ENCODE measurements around the gene SERPINB12.

The SERPINB12 gene

GRCh38 chr18:63550068-63550467 is 7.9 kb downstream of the SERPINB12 start:
- H3K4me3 ChIP-seq (ENCODE audit: low read depth, low read length), result no peak overlapping the region

DNA sequence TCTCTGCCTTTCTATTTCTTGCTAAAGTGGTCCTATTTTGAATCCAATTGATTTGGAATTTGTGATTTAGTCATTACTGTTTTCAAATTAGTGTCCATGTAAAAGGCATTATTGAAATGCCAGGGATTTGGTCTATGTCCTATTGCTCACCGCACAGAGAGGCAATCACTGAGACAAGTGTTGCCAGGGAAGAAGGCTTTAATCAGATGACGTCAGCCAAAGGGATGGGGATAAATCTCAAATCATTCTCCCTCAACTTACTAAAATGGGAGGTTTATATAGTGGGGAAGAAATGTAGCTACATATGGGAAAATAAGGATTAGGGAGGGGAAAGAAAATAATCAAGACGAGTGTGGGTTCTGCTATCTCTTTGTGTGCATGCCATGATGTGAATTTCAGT is 9.6 kb downstream of the SERPINB12 start:
- no peak overlapping the region for H3K4me3 ChIP-seq (ENCODE audit: low read depth, low read length)

GRCh38 chr18:63552581-63552980 is 10.4 kb downstream of the SERPINB12 start:
- H3K4me3 ChIP-seq (ENCODE audit: low read depth, low read length), result no peak overlapping the region

GRCh38 chr18:63553081-63553480 is 10.9 kb downstream of the SERPINB12 start:
- no peak overlapping the region for H3K4me3 ChIP-seq (ENCODE audit: low read depth, low read length)

- H3K4me3 ChIP-seq (ENCODE audit: low read depth, low read length), result no peak overlapping the region
Observed at GRCh38 chr18:63559567-63560491, 17.7 kb downstream of the SERPINB12 start.

DNA sequence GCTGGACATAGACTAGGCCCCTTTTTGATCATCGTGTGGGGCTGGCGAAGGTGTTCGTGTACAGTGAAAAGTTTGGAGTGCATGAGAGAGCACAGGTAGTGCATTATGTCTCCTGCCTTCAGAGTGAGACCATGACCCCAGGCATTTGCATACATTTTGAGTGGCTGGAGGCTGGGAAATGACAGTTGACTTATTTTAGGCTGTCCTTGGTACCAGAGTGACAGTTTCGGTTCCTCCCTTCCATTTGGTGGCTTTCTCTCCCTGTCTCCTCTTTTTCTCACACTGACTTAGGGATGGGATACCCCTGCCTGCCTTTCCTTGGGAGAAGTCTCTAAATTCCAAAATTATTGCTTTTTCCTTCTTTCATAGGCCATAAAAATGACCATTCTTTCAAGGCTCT is 20.1 kb downstream of the SERPINB12 start:
- no peak overlapping the region for H3K4me3 ChIP-seq (ENCODE audit: low read depth, low read length)

- H3K4me3 ChIP-seq (ENCODE audit: low read depth, low read length), result no peak overlapping the region
Observed at GRCh38 chr18:63564021-63564420, 21.9 kb downstream of the SERPINB12 start.

DNA sequence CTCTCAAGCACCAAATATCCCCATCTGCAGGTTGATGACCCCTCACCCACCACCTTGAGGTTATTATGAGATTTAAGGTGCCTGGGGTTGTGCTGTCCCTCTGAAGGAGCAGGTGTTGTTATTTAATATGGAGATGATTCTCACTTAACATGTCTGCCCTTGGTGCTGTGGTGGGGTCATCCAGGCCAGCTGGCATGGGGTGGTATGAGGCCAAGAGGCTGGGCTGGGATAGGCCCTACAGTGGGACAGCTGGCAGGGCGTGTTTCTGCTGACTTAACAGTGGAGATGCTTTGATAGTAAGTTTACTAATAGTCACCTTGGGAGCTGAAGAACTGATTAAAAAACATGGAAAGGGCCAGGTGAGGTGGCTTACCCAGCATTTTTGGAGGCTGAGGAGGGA is 22.4 kb downstream of the SERPINB12 start:
- no peak overlapping the region for H3K4me3 ChIP-seq (ENCODE audit: low read depth, low read length)

DNA sequence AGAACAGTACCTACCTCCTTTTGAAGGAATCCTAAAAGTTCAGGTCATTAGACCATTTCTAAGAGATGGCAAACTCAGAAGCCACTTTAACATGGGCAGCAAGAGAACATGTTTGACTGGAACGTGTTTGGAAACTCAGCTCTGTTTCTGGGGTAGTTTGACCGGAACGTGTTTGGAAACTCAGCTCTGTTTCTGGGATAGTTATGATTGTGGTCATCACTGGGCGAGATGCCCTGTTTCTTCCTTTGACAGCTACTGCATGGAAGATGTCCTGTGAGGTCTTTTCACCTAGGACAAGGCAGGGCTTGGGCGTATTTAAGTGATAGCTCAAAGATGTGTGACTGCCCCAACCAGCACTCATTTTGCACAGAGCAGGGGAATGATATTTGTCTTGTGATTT is 25.1 kb downstream of the SERPINB12 start:
- H3K4me3 ChIP-seq (ENCODE audit: low read depth, low read length), result no peak overlapping the region

- H3K4me3 ChIP-seq (ENCODE audit: low read depth, low read length), result no peak overlapping the region
Observed at GRCh38 chr18:63567825-63568224, 25.7 kb downstream of the SERPINB12 start.

GRCh38 chr18:63570721-63571120 is 28.6 kb downstream of the SERPINB12 start:
- H3K4me3 ChIP-seq (ENCODE audit: low read depth, low read length), result no peak overlapping the region

GRCh38 chr18:63575681-63576080 is 33.5 kb downstream of the SERPINB12 start:
- no peak overlapping the region for H3K4me3 ChIP-seq (ENCODE audit: low read depth, low read length)

GRCh38 chr18:63578357-63578958 is 36.3 kb downstream of the SERPINB12 start:
- H3K4me3 ChIP-seq (ENCODE audit: low read depth, low read length), result no peak overlapping the region

DNA sequence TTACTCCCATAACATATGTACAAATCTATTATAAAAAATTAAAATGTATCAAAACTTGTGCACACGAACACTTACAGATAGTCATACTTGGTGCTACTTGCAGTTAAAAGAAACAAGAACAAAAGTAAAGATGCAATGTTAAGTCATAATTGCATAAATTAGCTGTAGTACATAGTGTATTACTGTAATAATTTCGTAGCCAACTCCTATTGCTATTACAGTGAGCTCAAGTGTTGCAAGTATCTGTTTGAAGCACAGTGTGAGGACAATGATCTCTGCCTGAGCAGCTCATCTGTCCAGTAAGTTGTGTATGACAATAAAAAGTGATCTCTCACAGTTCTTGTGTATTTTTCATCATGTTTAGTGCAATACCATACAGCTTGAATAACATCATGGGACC is 37.4 kb downstream of the SERPINB12 start:
- H3K4me3 ChIP-seq (ENCODE audit: low read depth, low read length), result no peak overlapping the region

DNA sequence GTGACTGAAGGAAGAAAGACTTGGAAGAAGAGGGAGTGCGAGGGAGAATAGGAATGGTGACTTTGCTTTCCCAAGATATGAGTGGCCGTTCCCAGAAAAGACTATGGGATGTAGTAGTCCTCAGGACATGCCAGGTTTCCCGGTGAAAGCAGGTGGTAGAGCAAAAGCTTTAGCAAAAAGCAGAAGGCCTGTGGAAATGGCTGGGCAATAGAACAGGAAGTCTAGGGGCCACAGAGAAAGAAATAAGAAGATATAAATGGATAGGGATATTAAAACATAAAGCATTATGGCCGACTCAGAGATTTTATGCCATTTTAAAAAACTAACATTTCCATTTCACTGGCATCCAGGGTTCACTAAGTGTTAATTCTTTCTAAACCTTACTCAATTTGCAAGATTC is 43.8 kb downstream of the SERPINB12 start:
- no peak overlapping the region for H3K4me3 ChIP-seq (ENCODE audit: low read depth, low read length)

GRCh38 chr18:63586431-63586830 is 44.3 kb downstream of the SERPINB12 start:
- no peak overlapping the region for H3K4me3 ChIP-seq (ENCODE audit: low read depth, low read length)

GRCh38 chr18:63586966-63587365 is 44.8 kb downstream of the SERPINB12 start, which contains the start of gene SERPINB13:
TSS of gene SERPINB13 (plus strand) at chr18:63587343. CDS start at chr18:63588668, 1,325 bp downstream.
- H3K4me3 ChIP-seq (ENCODE audit: low read depth, low read length), result no peak within 1 kb of the TSS

GRCh38 chr18:63588909-63589308 is 46.7 kb downstream of the SERPINB12 start:
- H3K4me3 ChIP-seq (ENCODE audit: low read depth, low read length), result no peak overlapping the region

DNA sequence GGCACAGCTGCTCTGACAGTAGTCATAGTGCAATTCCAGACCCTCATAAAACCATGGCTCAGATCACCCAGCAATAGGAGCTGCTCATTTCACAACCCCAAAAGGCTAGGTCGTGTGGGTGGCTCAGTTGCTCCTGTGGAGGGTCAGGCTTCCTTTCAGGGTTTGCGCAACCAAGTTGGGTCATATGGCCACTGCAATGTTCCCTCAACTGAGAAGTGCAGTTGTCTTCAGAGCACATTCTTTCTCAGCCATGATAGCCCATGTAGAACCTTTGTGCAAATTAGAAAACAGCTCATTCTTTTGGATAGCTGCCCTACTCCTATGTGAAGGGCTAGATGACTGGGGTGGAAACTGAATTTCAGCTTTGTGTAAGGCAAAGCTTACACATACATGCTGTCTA is 48.2 kb downstream of the SERPINB12 start:
- H3K4me3 ChIP-seq (ENCODE audit: low read depth, low read length), result no peak overlapping the region

DNA sequence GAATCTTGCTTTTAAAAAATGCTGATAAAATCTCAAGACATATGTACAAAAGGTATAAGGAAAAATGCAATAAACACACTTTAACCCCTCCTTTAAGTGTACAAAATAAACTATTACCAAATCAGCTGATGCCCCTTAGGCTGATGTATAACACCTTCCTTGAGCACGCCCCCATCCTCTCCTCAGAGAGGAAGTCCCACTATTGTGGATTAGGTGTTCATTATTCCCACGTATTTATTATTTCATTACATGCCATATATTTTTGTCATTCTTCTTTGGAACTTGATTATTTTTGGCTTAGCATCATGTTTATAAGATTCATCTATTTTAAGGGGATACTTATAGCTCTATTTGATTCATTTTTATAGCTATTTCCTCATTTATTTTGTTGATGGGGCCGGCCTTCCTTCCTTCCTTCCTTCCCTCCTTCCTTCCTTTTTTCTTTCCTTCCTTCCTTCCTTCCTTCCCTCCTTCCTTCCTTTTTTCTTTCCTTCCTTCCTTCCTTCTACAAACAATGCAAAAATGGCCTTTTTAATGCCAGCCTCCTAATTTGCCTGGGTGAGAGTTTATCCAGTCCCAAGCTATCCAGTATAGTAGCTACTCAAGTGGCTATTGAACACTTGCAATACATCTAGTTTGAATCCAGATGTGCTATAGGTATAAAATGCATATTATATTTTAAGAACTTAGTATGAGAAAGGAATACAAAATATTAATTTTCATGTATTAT is 49.0 kb downstream of the SERPINB12 start:
- H3K4me3 ChIP-seq (ENCODE audit: low read depth, low read length), result no peak overlapping the region

- no peak overlapping the region for H3K4me3 ChIP-seq (ENCODE audit: low read depth, low read length)
Observed at GRCh38 chr18:63591725-63592124, 49.6 kb downstream of the SERPINB12 start.

GRCh38 chr18:63592471-63592870 is 50.3 kb downstream of the SERPINB12 start:
- no peak overlapping the region for H3K4me3 ChIP-seq (ENCODE audit: low read depth, low read length)

Data from iPS-11a (cell line).